ENCODE measurements around the gene MAP1B.

The MAP1B gene

GRCh38 chr5:72114629-72115028, 7.4 kb downstream of the MAP1B start:
- Histone ChIP-seq H4K20me1 (ENCODE audit: insufficient read depth, low read length) (no peaks in the 10 kb centered on the region), H3K4me3 (ENCODE audit: low read depth in 1 of 2, low read length in 2 of 2) (no peak overlapping the region), H3K27ac (ENCODE audit: low read length) (no peak overlapping the region), H3K27me3 (ENCODE audit: insufficient read depth, low read length, poor library complexity) (peaks cover 4% of the 10 kb centered on the region), H3K9ac (ENCODE audit: low read depth, low read length) (no peak overlapping the region), H3K4me1 (ENCODE audit: insufficient read depth, low read length) (no peaks in the 10 kb centered on the region), H3K4me2 (ENCODE audit: insufficient read depth, low read length) (no peak overlapping the region), H3K79me2 (ENCODE audit: insufficient read depth, low read length) (no peaks in the 10 kb centered on the region), H2AFZ (ENCODE audit: low read depth, low read length) (no peak overlapping the region), H3K36me3 (ENCODE audit: insufficient read depth, low read length) (no peaks in the 10 kb centered on the region), H3K9me3 (ENCODE audit: insufficient read depth, low read length, severe bottlenecking) (no peaks in the 10 kb centered on the region)
- no peak for ATAC-seq (ENCODE audit: insufficient read depth, low read depth)
- DNase-seq = no peak
- TF ChIP-seq EZH2 (IDR thresholded peaks at IDR 0.05; ENCODE audit: borderline replicate concordance, low read depth, low read length, severe bottlenecking) (no peak), CTCF (IDR thresholded peaks at IDR 0.05; ENCODE audit: borderline replicate concordance, extremely low read depth, low read length, poor library complexity, severe bottlenecking) (no peak)

GRCh38 chr5:72115296-72115695, 8.0 kb downstream of the MAP1B start:
- no peak overlapping the region for H3K27ac ChIP-seq (ENCODE audit: low read length)
- H3K79me2 ChIP-seq (ENCODE audit: insufficient read depth, low read length) = no peaks in the 10 kb centered on the region
- H2AFZ ChIP-seq (ENCODE audit: low read depth, low read length) = no peak overlapping the region
- H3K4me3 ChIP-seq (ENCODE audit: low read depth in 1 of 2, low read length in 2 of 2) = no peak overlapping the region
- H4K20me1 ChIP-seq (ENCODE audit: insufficient read depth, low read length) = no peaks in the 10 kb centered on the region
- H3K9ac ChIP-seq (ENCODE audit: low read depth, low read length) = no peak overlapping the region
- peaks cover 4% of the 10 kb centered on the region for H3K27me3 ChIP-seq (ENCODE audit: insufficient read depth, low read length, poor library complexity)
- ATAC-seq (ENCODE audit: insufficient read depth, low read depth) (no peak), DNase-seq (no peak)
- no peaks in the 10 kb centered on the region for H3K4me1 ChIP-seq (ENCODE audit: insufficient read depth, low read length)
- no peaks in the 10 kb centered on the region for H3K9me3 ChIP-seq (ENCODE audit: insufficient read depth, low read length, severe bottlenecking)
- no peak for TF ChIP-seq CTCF (IDR thresholded peaks at IDR 0.05; ENCODE audit: borderline replicate concordance, extremely low read depth, low read length, poor library complexity, severe bottlenecking)
- TF ChIP-seq EZH2 (IDR thresholded peaks at IDR 0.05; ENCODE audit: borderline replicate concordance, low read depth, low read length, severe bottlenecking) = no peak
- H3K4me2 ChIP-seq (ENCODE audit: insufficient read depth, low read length) = no peak overlapping the region
- H3K36me3 ChIP-seq (ENCODE audit: insufficient read depth, low read length) = no peaks in the 10 kb centered on the region

GRCh38 chr5:72117307-72117706, 10.0 kb downstream of the MAP1B start:
- Histone ChIP-seq H3K79me2 (ENCODE audit: insufficient read depth, low read length) (no peaks in the 10 kb centered on the region), H3K27ac (ENCODE audit: low read length) (no peak overlapping the region), H3K9ac (ENCODE audit: low read depth, low read length) (no peak overlapping the region), H3K4me1 (ENCODE audit: insufficient read depth, low read length) (no peaks in the 10 kb centered on the region), H3K4me2 (ENCODE audit: insufficient read depth, low read length) (no peak overlapping the region), H3K36me3 (ENCODE audit: insufficient read depth, low read length) (no peaks in the 10 kb centered on the region), H3K4me3 (ENCODE audit: low read depth in 1 of 2, low read length in 2 of 2) (no peak overlapping the region), H3K9me3 (ENCODE audit: insufficient read depth, low read length, severe bottlenecking) (no peaks in the 10 kb centered on the region), H4K20me1 (ENCODE audit: insufficient read depth, low read length) (no peaks in the 10 kb centered on the region), H2AFZ (ENCODE audit: low read depth, low read length) (no peak overlapping the region), H3K27me3 (ENCODE audit: insufficient read depth, low read length, poor library complexity) (peaks cover 6% of the 10 kb centered on the region)
- ATAC-seq (ENCODE audit: insufficient read depth, low read depth) (no peak), DNase-seq (no peak)
- TF ChIP-seq EZH2 (IDR thresholded peaks at IDR 0.05; ENCODE audit: borderline replicate concordance, low read depth, low read length, severe bottlenecking) (no peak), CTCF (IDR thresholded peaks at IDR 0.05; ENCODE audit: borderline replicate concordance, extremely low read depth, low read length, poor library complexity, severe bottlenecking) (no peak)
